K562 (cell line): ENCODE measurements around the gene MSL3.

Source experiments
- NR3C1 ChIP-seq: sonication (generic); formaldehyde crosslinking; IDR thresholded peaks from 2 replicates; pipeline ENCODE4 v1.8.1; 2022; ENCODE audit warnings: missing genetic modification reagents
- POLR2H ChIP-seq: IDR thresholded peaks from 2 replicates; pipeline ENCODE4 v1.6.1; 2016; ENCODE audit warnings: missing genetic modification characterization, low read depth, mild to moderate bottlenecking, control low read depth, missing compliant biosample characterization, moderate library complexity
- RAD21 ChIP-seq, 2 experiments: fragments of 250-450 bp in 1 of 2; fragments of 450-650 bp in 1 of 2; sonication (Bioruptor Pico) in 1 of 2; formaldehyde crosslinking in 1 of 2; IDR thresholded peaks in 1 of 2; conservative IDR thresholded peaks in 1 of 2; 2 replicates each; pipeline versions ENCODE4 v1.4.0 to v1.8.0; 2020 to 2022; ENCODE audit warnings: mild to moderate bottlenecking in 2 of 2, moderate library complexity in 1 of 2
- TBL1XR1 ChIP-seq, 2 experiments: IDR thresholded peaks; 2 replicates each; pipeline ENCODE4 v1.6.1; 2012; ENCODE audit warnings: improper control_type of control experiment in 2 of 2, low read length in 2 of 2, mild to moderate bottlenecking in 1 of 2
- XRCC5 ChIP-seq: fragments of 200-400 bp; formaldehyde crosslinking; IDR thresholded peaks from 2 replicates; pipeline ENCODE4 v1.6.1; 2017; ENCODE audit warnings: low read depth, mild to moderate bottlenecking, low read length
- TF ChIP-seq, protein P1 (sequence below), 3 experiments: IDR thresholded peaks in 2 of 3; conservative IDR thresholded peaks in 1 of 3; 2 replicates each; pipeline ENCODE4 v1.5.1; 2011 to 2012; ENCODE audit warnings: low read length in 3 of 3, mild to moderate bottlenecking in 3 of 3, control low read depth in 2 of 3, improper control_type of control experiment in 1 of 3, inconsistent platforms in 1 of 3, low read depth in 1 of 3, mixed read lengths in 1 of 3, moderate library complexity in 1 of 3; ENCODE audit not compliant: insufficient read depth in 2 of 3

DNA sequence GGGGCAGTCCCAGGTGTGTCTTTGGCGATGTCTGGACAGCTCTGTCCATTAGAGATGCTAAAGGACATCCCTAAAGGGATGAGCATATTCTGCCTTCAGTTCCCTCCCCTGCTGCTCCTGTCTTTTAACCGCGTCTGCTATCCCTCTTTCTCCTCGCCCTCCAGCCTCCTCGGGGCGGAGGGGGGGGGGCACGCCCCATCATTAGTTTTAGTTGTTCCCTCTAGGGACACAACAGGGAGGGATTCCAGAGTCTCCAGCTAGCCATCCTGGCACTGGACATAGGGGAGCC is 1.1 kb downstream of the MSL3 start:
- TF ChIP-seq, protein P1, sequence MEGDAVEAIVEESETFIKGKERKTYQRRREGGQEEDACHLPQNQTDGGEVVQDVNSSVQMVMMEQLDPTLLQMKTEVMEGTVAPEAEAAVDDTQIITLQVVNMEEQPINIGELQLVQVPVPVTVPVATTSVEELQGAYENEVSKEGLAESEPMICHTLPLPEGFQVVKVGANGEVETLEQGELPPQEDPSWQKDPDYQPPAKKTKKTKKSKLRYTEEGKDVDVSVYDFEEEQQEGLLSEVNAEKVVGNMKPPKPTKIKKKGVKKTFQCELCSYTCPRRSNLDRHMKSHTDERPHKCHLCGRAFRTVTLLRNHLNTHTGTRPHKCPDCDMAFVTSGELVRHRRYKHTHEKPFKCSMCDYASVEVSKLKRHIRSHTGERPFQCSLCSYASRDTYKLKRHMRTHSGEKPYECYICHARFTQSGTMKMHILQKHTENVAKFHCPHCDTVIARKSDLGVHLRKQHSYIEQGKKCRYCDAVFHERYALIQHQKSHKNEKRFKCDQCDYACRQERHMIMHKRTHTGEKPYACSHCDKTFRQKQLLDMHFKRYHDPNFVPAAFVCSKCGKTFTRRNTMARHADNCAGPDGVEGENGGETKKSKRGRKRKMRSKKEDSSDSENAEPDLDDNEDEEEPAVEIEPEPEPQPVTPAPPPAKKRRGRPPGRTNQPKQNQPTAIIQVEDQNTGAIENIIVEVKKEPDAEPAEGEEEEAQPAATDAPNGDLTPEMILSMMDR (IDR thresholded peaks at IDR 0.05 in 2 of 3, conservative IDR thresholded peaks at IDR 0.05 in 1 of 3; ENCODE audit: insufficient read depth in 2 of 3, low read depth in 1 of 3, low read length in 3 of 3), result no peak
- TF ChIP-seq TBL1XR1 (IDR thresholded peaks at IDR 0.05; ENCODE audit: low read length in 2 of 2) (no peak), NR3C1 (CRISPR knock-in tag) (no peak), RAD21 (CRISPR knock-in tag; conservative IDR thresholded peaks at IDR 0.05 in 1 of 2, IDR thresholded peaks at IDR 0.05 in 1 of 2) (no peak), POLR2H (tag) (no peak), XRCC5 (no peak)
